HEK293 (cell line): ENCODE results near the gene BEND6.

Source experiments
- CTCF ChIA-PET: fragments of 350-600 bp; formaldehyde crosslinking; extraction: SDS; loops from one replicate; lab custom pipeline; 2021; ENCODE audit warnings: antibody characterized with exemption; lab: Yijun Ruan, JAX
- POLR2A ChIA-PET: fragments of 300-600 bp; formaldehyde crosslinking; extraction: SDS; loops from one replicate; lab custom pipeline; 2020; ENCODE audit warnings: antibody characterized with exemption, inconsistent platforms; lab: Yijun Ruan, JAX
- H3K27ac ChIP-seq: fragments of 200-500 bp; sonication (Bioruptor generic); 2 replicates; pipeline ENCODE4 v1.5.1; 2014; ENCODE audit warnings: low read depth, low read length, control low read depth, inconsistent platforms; ENCODE audit errors: extremely low read depth
- H3K36me3 ChIP-seq, 2 experiments: fragments of 200-500 bp in 1 of 2; sonication (Bioruptor generic) in 1 of 2; 1 replicate in 1 of 2; 2 replicates in 1 of 2; pipeline ENCODE4 v1.5.1; 2014 to 2017; ENCODE audit warnings: inconsistent platforms in 2 of 2, low read length in 2 of 2; ENCODE audit not compliant: control insufficient read depth in 2 of 2, insufficient read depth in 1 of 2
- H3K4me1 ChIP-seq: fragments of 200-500 bp; sonication (Bioruptor generic); 2 replicates; pipeline ENCODE4 v1.5.1; 2014; ENCODE audit warnings: mild to moderate bottlenecking, low read length, inconsistent platforms; ENCODE audit not compliant: control insufficient read depth, insufficient read depth
- H3K4me3 ChIP-seq: 2 replicates; pipeline ENCODE4 v1.5.1; 2011; ENCODE audit warnings: low read depth, mild to moderate bottlenecking, control low read depth, low read length, moderate library complexity
- H3K9me3 ChIP-seq: fragments of 200-500 bp; sonication (Bioruptor generic); 2 replicates; pipeline ENCODE4 v1.5.1; 2014; ENCODE audit warnings: low read depth, low read length, inconsistent platforms; ENCODE audit not compliant: control insufficient read depth, insufficient read depth
- AEBP2 ChIP-seq: fragments of 450-650 bp; formaldehyde crosslinking; IDR thresholded peaks from 2 replicates; pipeline ENCODE4 v1.5.1; 2016; ENCODE audit warnings: missing biosample characterization, missing genetic modification characterization, borderline replicate concordance
- BCL11B ChIP-seq: fragments of 450-650 bp; formaldehyde crosslinking; IDR thresholded peaks from 2 replicates; pipeline ENCODE4 v1.5.1; 2016; ENCODE audit warnings: low read depth, missing biosample characterization, missing genetic modification characterization
- FEZF1 ChIP-seq: fragments of 450-650 bp; formaldehyde crosslinking; IDR thresholded peaks from 2 replicates; pipeline ENCODE4 v1.5.1; 2016; ENCODE audit warnings: missing biosample characterization, missing genetic modification characterization
- GLI2 ChIP-seq: fragments of 450-650 bp; formaldehyde crosslinking; IDR thresholded peaks from 2 replicates; pipeline ENCODE4; 2017; ENCODE audit warnings: missing biosample characterization, missing genetic modification characterization, low read depth, borderline replicate concordance
- GLIS2 ChIP-seq: fragments of 450-650 bp; formaldehyde crosslinking; IDR thresholded peaks from 2 replicates; pipeline ENCODE4 v1.5.1; 2016; ENCODE audit warnings: missing biosample characterization, missing genetic modification characterization
- MYNN ChIP-seq: fragments of 450-650 bp; formaldehyde crosslinking; IDR thresholded peaks from 2 replicates; pipeline ENCODE4 v1.5.1; 2016; ENCODE audit warnings: missing biosample characterization, missing genetic modification characterization, borderline replicate concordance
- PRDM10 ChIP-seq: fragments of 450-650 bp; formaldehyde crosslinking; IDR thresholded peaks from 2 replicates; pipeline ENCODE4 v1.5.1; 2016; ENCODE audit warnings: missing biosample characterization, missing genetic modification characterization
- RBAK ChIP-seq: fragments of 450-650 bp; formaldehyde crosslinking; IDR thresholded peaks from 2 replicates; pipeline ENCODE4 v1.5.1; 2016; ENCODE audit warnings: missing biosample characterization, missing genetic modification characterization
- ZBTB1 ChIP-seq: fragments of 450-650 bp; formaldehyde crosslinking; IDR thresholded peaks from 2 replicates; pipeline ENCODE4 v1.5.1; 2016; ENCODE audit warnings: missing biosample characterization, missing genetic modification characterization
- ZFP3 ChIP-seq: fragments of 450-650 bp; formaldehyde crosslinking; IDR thresholded peaks from 2 replicates; pipeline ENCODE4 v1.5.1; 2016; ENCODE audit warnings: low read depth, missing biosample characterization, missing genetic modification characterization
- ZFP69B ChIP-seq: fragments of 450-650 bp; formaldehyde crosslinking; IDR thresholded peaks from 2 replicates; pipeline ENCODE4 v1.5.1; 2016; ENCODE audit warnings: missing biosample characterization, missing genetic modification characterization
- ZIC2 ChIP-seq: fragments of 450-650 bp; formaldehyde crosslinking; IDR thresholded peaks from 2 replicates; pipeline ENCODE4 v1.5.1; 2016; ENCODE audit warnings: missing biosample characterization, missing genetic modification characterization
- ZNF174 ChIP-seq: fragments of 450-650 bp; formaldehyde crosslinking; IDR thresholded peaks from 2 replicates; pipeline ENCODE4 v1.5.0; 2017; ENCODE audit warnings: missing biosample characterization, mild to moderate bottlenecking, missing genetic modification characterization
- ZNF23 ChIP-seq: fragments of 450-650 bp; formaldehyde crosslinking; IDR thresholded peaks from 2 replicates; pipeline ENCODE4 v1.5.1; 2016; ENCODE audit warnings: missing biosample characterization, missing genetic modification characterization, borderline replicate concordance
- ZNF248 ChIP-seq: fragments of 450-650 bp; formaldehyde crosslinking; IDR thresholded peaks from 2 replicates; pipeline ENCODE4 v1.5.1; 2017; ENCODE audit warnings: missing biosample characterization, missing genetic modification characterization
- ZNF26 ChIP-seq: fragments of 450-650 bp; formaldehyde crosslinking; IDR thresholded peaks from 2 replicates; pipeline ENCODE4 v1.5.1; 2016; ENCODE audit warnings: missing biosample characterization, missing genetic modification characterization
- ZNF280C ChIP-seq: fragments of 450-650 bp; formaldehyde crosslinking; IDR thresholded peaks from 2 replicates; pipeline ENCODE4 v1.5.1; 2016; ENCODE audit warnings: missing biosample characterization, missing genetic modification characterization
- ZNF404 ChIP-seq: fragments of 450-650 bp; formaldehyde crosslinking; IDR thresholded peaks from 2 replicates; pipeline ENCODE4 v1.5.1; 2017; ENCODE audit warnings: missing biosample characterization, missing genetic modification characterization
- ZNF433 ChIP-seq: fragments of 450-650 bp; formaldehyde crosslinking; IDR thresholded peaks from 2 replicates; pipeline ENCODE4 v1.5.1; 2016; ENCODE audit warnings: missing biosample characterization, missing genetic modification characterization, low read depth
- ZNF449 ChIP-seq: fragments of 450-650 bp; formaldehyde crosslinking; IDR thresholded peaks from 2 replicates; pipeline ENCODE4 v1.5.1; 2017; ENCODE audit warnings: missing biosample characterization, mild to moderate bottlenecking, missing genetic modification characterization, moderate library complexity
- ZNF473 ChIP-seq: fragments of 450-650 bp; formaldehyde crosslinking; IDR thresholded peaks from 2 replicates; pipeline ENCODE4 v1.5.1; 2017; ENCODE audit warnings: missing biosample characterization, missing genetic modification characterization
- ZNF658 ChIP-seq: fragments of 450-650 bp; formaldehyde crosslinking; IDR thresholded peaks from 2 replicates; pipeline ENCODE4; 2016; ENCODE audit warnings: missing biosample characterization, missing genetic modification characterization
- ZNF768 ChIP-seq: fragments of 450-650 bp; formaldehyde crosslinking; IDR thresholded peaks from 2 replicates; pipeline ENCODE4 v1.5.1; 2018; ENCODE audit warnings: missing biosample characterization, mild to moderate bottlenecking, missing genetic modification characterization
- ZNF777 ChIP-seq: fragments of 450-650 bp; formaldehyde crosslinking; IDR thresholded peaks from 2 replicates; pipeline ENCODE4 v1.5.1; 2017; ENCODE audit warnings: missing biosample characterization, missing genetic modification characterization, borderline replicate concordance
- ZNF785 ChIP-seq: fragments of 450-650 bp; formaldehyde crosslinking; IDR thresholded peaks from 2 replicates; pipeline ENCODE4 v1.5.1; 2016; ENCODE audit warnings: missing biosample characterization, missing genetic modification characterization
- ZNF791 ChIP-seq: fragments of 450-650 bp; formaldehyde crosslinking; IDR thresholded peaks from 2 replicates; pipeline ENCODE4 v1.5.1; 2016; ENCODE audit warnings: missing biosample characterization, missing genetic modification characterization

Gene BEND6

GRCh38 chr6:57027301-57027700 is 72.4 kb downstream of the BEND6 start:
- Histone ChIP-seq H3K4me3 (no peak overlapping the region), H3K27ac (no peak overlapping the region), H3K9me3 (no peaks in the 10 kb centered on the region), H3K36me3 (no peaks in the 10 kb centered on the region), H3K4me1 (0 out of 2 replicates have a peak, but pooled peaks cover 3% of the 10 kb centered on the region)
- ChIA-PET CTCF (no interaction called here), POLR2A (no interaction called here)
- no peak for TF ChIP-seq PRDM10 (tag by site-specific recombination)
- TF ChIP-seq ZNF404, result no peak
- TF ChIP-seq ZNF449 (tag by site-specific recombination), result no peak
- TF ChIP-seq ZNF248, result no peak
- no peak for TF ChIP-seq ZNF785
- no peak for TF ChIP-seq ZNF23
- TF ChIP-seq FEZF1 (tag by site-specific recombination), result no peak
- TF ChIP-seq ZNF777 (tag by site-specific recombination), result no peak
- no peak for TF ChIP-seq MYNN (tag by site-specific recombination)
- TF ChIP-seq ZNF280C (tag by site-specific recombination), result no peak
- no peak for TF ChIP-seq GLIS2 (tag by site-specific recombination)
- no peak for TF ChIP-seq ZNF433

- H3K9me3 ChIP-seq, result no peaks in the 10 kb centered on the region
- H3K4me1 ChIP-seq, result 0 out of 2 replicates have a peak, but pooled peaks cover 3% of the 10 kb centered on the region
- CTCF ChIA-PET, result interaction anchor here (0.6 to 1.1 kb wide), 3 partner anchors 8 to 288 kb away, joined by 3 to 11 read pairs (median 5); no protein-coding TSS in a partner anchor
- POLR2A ChIA-PET, result no interaction called here
- H3K36me3 ChIP-seq, result no peaks in the 10 kb centered on the region
- no peak overlapping the region for H3K27ac ChIP-seq
- no peak overlapping the region for H3K4me3 ChIP-seq
- no peak for TF ChIP-seq BCL11B
- no peak for TF ChIP-seq RBAK
- no peak for TF ChIP-seq ZNF473 (tag by site-specific recombination)
- no peak for TF ChIP-seq ZBTB1 (tag by site-specific recombination)
- TF ChIP-seq ZIC2 (tag by site-specific recombination), result no peak
- no peak for TF ChIP-seq ZNF791 (tag by site-specific recombination)
- TF ChIP-seq ZNF174 (tag by site-specific recombination), result no peak
- no peak for TF ChIP-seq ZNF26 (tag by site-specific recombination)
- no peak for TF ChIP-seq ZFP3 (tag by site-specific recombination)
- no peak for TF ChIP-seq ZNF658 (tag by site-specific recombination)
- no peak for TF ChIP-seq ZNF768 (tag by site-specific recombination)
- no peak for TF ChIP-seq AEBP2
- TF ChIP-seq GLI2 (tag by site-specific recombination), result no peak
- no peak for TF ChIP-seq ZFP69B (tag by site-specific recombination)
Measured at GRCh38 chr6:57029213-57029612, 74.3 kb downstream of the BEND6 start.
